GM12873 (cell line): Measurements from ENCODE around the gene TSKU.

Experiments
- TF ChIP-seq, protein P1 (sequence below): IDR thresholded peaks from 2 replicates; pipeline ENCODE4 v1.5.1; 2012; ENCODE audit warnings: low read depth, mild to moderate bottlenecking, moderate library complexity, low read length, control low read depth; ENCODE audit not compliant: insufficient read depth; ENCODE audit errors: missing control alignments

TSKU gene

DNA sequence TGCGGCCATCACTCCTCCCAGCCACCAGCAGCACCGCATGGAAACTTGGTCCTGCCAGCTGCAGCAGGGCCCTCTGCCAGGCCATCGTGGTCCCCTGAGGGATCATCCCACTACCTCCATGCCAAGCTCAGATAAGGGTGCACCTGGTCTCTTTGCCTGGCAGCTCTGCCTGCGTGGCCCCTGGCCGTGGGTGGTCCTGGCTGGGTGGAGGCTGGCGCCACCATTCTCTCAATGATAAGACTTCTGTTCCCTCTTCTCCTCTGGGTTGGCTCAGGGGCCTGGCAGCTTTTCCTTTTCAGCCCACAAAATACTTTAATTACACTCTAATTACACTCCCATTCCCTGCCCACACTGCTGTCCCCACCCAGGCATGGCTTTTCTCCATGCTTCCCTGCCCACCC, 26.8 kb upstream of the TSKU start:
- TF ChIP-seq, protein P1, sequence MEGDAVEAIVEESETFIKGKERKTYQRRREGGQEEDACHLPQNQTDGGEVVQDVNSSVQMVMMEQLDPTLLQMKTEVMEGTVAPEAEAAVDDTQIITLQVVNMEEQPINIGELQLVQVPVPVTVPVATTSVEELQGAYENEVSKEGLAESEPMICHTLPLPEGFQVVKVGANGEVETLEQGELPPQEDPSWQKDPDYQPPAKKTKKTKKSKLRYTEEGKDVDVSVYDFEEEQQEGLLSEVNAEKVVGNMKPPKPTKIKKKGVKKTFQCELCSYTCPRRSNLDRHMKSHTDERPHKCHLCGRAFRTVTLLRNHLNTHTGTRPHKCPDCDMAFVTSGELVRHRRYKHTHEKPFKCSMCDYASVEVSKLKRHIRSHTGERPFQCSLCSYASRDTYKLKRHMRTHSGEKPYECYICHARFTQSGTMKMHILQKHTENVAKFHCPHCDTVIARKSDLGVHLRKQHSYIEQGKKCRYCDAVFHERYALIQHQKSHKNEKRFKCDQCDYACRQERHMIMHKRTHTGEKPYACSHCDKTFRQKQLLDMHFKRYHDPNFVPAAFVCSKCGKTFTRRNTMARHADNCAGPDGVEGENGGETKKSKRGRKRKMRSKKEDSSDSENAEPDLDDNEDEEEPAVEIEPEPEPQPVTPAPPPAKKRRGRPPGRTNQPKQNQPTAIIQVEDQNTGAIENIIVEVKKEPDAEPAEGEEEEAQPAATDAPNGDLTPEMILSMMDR: no peak

DNA sequence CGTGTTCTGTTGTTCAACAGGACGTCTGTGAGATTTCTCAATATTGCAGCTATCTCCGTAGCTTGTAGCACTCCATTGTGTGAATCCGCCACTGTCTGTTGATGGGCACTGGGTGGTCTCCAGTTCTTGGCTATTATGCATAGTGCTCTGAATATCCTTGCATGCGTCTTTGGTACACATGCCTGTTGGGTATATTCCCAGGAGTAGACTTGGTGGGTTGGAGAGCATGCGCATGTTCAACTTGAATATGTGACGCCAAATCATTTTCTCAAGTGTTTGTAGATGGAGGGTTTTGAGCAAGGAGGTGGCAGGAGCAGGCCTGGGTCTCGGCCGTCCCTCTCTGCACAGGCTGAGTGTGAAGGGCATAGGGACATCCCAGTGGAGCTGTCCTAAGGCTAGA, 24.8 kb upstream of the TSKU start:
- TF ChIP-seq, protein P1: no peak

DNA sequence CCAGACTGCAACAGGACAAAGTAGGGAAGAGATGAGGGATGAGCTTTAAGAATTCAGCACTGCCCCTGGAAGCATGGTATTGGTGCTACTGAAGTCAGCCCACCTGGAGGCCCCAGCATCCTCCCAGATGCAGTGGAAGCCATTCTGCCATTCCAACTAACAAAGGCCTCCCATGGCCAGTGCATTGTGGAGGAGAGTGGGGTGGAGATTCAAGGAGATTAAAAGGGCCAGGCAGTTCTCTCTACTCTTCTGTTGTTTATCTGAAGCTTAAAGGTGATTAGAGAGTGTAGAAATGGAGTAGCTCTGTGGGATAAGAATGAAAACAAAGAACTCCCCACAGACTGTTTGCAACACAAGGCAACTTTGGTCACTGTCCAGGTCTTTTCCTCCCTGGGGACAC, 24.1 kb upstream of the TSKU start:
- TF ChIP-seq, protein P1: no peak

DNA sequence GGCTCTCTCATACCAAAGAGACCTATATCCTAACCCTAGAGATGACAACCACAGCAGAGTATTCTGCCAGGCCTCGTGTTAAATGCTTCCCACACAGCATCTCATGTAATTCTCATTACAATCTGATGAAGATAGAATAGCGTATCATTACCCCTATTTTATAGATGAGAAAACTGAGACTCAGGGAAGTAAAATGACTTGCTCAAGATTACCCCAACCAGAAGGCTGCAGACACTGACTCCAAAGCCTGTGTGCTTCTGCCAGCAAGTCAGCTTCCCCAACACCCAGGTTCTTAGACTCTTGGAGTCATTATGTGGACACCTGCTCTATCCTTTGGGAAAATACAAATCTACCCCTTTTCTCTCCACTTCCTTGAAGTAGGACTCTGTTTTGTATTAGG, 23.6 kb upstream of the TSKU start:
- TF ChIP-seq, protein P1: no peak

DNA sequence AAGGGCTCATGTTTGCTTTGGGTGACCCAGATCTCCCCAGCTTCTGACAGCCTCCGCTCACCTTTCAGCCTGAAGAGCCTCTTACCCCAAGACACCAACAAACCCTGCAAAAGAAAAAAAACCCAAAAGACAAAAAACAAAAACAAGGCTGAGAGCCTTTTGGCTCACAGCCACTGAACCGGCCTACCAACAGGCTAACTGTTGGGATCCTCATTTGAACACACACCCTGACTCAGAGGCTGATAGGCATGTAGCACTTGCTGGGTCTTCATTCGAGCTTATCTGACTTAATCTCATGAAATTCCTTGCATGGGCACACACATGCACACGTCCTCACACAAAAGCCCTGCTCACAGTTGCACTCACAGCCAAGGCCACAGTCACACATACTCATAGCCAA, 22.9 kb upstream of the TSKU start:
- TF ChIP-seq, protein P1: no peak

DNA sequence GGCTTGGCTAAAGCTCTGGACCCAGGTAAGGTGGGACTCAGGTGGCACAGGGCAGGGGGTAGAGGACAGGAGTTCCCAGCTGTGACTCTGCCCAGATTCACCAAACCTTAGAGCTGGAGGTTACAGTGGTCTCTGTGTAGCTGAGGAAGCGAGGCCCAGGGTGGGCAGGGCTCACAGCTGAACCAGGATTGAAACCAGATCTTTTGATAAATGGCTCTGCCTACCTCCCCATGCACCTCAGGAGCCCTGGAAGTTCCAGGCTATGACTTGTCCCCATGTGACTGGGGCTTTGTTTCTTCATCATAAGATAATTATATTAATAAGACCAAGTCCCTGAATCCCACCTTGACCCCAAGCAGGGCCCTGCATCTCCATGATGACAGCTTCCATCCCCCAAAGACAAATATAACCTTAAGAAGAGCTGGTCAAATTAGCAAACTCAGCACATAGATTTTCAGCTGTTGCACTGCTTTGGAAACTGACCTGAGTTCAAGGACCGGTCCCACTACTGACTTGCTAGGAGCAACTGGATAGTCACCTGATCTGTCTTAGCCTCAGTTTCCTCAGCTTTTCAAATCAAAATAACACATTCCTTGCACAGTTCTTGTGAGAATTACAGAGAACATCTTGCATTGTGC, 21.3 kb upstream of the TSKU start:
- TF ChIP-seq, protein P1: no peak

DNA sequence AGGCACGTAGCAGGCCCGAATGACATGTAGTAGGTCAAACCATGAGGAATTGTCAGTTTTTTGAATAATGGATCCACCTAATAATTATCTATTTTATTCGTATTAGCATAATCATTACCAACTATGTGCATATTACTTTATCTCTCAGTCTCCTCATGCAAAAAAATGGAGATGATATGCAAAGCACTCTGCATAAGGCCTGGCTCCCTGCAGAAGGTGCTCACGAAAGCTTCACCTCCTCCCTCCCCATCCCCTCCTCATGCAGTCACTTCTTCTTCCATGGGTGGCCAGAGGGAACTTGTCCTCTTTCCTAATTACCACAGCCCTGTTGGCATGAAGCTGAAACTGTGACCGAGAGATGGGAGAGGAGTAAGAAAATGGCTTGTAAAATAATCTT, 20.8 kb upstream of the TSKU start:
- TF ChIP-seq, protein P1: no peak
